Panc1 (cell line): ENCODE data around the gene PTRHD1.

Experiments used
- CTCF ChIP-seq: fragments of 450-650 bp; IDR thresholded peaks from 2 replicates; pipeline ENCODE4 v1.5.1; 2017; ENCODE audit warnings: mild to moderate bottlenecking
- POLR2AphosphoS5 ChIP-seq: IDR thresholded peaks from 2 replicates; pipeline ENCODE4 v1.6.1; 2012; ENCODE audit warnings: mild to moderate bottlenecking, low read depth, low read length, moderate library complexity
- TF ChIP-seq, protein P1 (sequence below), 2 experiments: IDR thresholded peaks; 2 replicates each; pipeline ENCODE4 v1.6.1; 2011 to 2012; ENCODE audit warnings: low read depth in 2 of 2, control low read depth in 1 of 2, low read length in 1 of 2, mild to moderate bottlenecking in 1 of 2, moderate library complexity in 1 of 2; ENCODE audit not compliant: insufficient read depth in 1 of 2

- TF ChIP-seq CTCF, result no peak
- TF ChIP-seq, protein P1, sequence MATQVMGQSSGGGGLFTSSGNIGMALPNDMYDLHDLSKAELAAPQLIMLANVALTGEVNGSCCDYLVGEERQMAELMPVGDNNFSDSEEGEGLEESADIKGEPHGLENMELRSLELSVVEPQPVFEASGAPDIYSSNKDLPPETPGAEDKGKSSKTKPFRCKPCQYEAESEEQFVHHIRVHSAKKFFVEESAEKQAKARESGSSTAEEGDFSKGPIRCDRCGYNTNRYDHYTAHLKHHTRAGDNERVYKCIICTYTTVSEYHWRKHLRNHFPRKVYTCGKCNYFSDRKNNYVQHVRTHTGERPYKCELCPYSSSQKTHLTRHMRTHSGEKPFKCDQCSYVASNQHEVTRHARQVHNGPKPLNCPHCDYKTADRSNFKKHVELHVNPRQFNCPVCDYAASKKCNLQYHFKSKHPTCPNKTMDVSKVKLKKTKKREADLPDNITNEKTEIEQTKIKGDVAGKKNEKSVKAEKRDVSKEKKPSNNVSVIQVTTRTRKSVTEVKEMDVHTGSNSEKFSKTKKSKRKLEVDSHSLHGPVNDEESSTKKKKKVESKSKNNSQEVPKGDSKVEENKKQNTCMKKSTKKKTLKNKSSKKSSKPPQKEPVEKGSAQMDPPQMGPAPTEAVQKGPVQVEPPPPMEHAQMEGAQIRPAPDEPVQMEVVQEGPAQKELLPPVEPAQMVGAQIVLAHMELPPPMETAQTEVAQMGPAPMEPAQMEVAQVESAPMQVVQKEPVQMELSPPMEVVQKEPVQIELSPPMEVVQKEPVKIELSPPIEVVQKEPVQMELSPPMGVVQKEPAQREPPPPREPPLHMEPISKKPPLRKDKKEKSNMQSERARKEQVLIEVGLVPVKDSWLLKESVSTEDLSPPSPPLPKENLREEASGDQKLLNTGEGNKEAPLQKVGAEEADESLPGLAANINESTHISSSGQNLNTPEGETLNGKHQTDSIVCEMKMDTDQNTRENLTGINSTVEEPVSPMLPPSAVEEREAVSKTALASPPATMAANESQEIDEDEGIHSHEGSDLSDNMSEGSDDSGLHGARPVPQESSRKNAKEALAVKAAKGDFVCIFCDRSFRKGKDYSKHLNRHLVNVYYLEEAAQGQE (IDR thresholded peaks at IDR 0.05; ENCODE audit: insufficient read depth in 1 of 2, low read depth in 2 of 2, low read length in 1 of 2), result no peak
- TF ChIP-seq POLR2AphosphoS5, result no peak
Measured at GRCh38 chr2:24834733-24835395, 41.7 kb upstream of the PTRHD1 start.
